Nephron (organoid): ENCODE results near the gene BRD7.
A peak's percentile ranks its signal among the peaks of the same experiment; 100 is the strongest.

Experiments used
- H3K27ac Mint-ChIP-seq, 3 experiments: 2 replicates each; pipeline ENCODE4 v1.8.0; 2020; ENCODE audit warnings: mixed read lengths in 3 of 3, mild to moderate bottlenecking in 2 of 3, moderate library complexity in 1 of 3
- H3K27me3 Mint-ChIP-seq: 2 replicates; pipeline ENCODE4 v1.8.0; 2021; ENCODE audit warnings: low read depth, mild to moderate bottlenecking, moderate library complexity, mixed read lengths
- H3K36me3 Mint-ChIP-seq: 2 replicates; pipeline ENCODE4 v1.8.0; 2020; ENCODE audit warnings: low read depth, mixed read lengths
- H3K4me1 Mint-ChIP-seq: 2 replicates; pipeline ENCODE4 v1.8.0; 2020; ENCODE audit warnings: mixed read lengths
- H3K4me3 Mint-ChIP-seq, 3 experiments: 2 replicates each; pipeline ENCODE4 v1.8.0; 2020; ENCODE audit warnings: mild to moderate bottlenecking in 3 of 3, mixed read lengths in 3 of 3, moderate library complexity in 2 of 3
- H3K9me3 Mint-ChIP-seq: 2 replicates; pipeline ENCODE4 v1.8.0; 2020; ENCODE audit warnings: mixed read lengths
- TF ChIP-seq, protein P1 (sequence below), 3 experiments: fragments of 200-600 bp; sonication (generic); IDR thresholded peaks; one replicate each; pipeline ENCODE4 v1.5.0; 2021; ENCODE audit warnings: antibody characterized with exemption in 3 of 3; ENCODE audit not compliant: unreplicated experiment in 3 of 3

BRD7 gene

DNA sequence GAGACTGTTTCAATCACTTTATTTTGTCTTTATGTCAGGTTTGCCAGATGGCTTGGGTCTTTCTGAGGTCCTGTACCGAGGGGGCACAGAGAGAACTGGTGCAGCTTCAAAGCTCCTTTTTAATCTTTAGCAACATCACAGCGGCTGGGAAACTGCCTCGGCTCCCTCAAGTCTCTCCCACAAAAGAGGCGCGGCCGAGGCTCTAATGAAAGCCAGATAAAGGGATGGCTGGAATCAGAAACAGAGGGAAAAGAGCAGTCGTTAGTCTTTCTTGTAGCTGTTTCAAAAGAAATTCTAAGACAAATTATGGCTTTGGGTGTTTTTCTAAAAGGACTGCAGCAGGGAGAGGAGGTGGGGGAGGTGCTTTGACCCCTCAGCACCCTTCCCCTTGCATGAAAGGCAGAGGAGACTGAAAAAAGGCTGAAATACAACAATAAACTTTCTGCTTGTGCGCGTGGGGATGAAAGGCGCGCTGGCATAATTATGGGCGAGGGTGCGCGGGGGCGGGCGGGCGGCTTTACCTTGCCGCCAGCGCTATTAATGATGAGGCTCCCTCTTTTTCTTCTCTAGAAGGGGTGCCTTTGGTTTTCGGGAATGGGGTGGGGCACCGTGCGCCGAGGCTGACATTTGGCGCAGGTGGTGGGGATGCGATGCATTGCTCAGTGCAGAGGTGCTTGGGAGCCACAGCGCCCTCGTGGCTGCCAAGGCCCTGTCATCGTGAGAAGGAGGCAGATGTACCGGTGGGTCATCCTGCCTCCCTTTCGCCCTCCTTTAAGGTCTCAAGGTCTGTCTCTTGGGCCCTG is 22.3 kb upstream of the BRD7 start:
- H3K27ac Mint-ChIP-seq, result peak overlapping the region; percentile 76 to 83 (median 83)
- H3K4me3 Mint-ChIP-seq, result peak overlapping the region in 2 of 3 experiments; percentile 14 to 39
- H3K27me3 Mint-ChIP-seq, result peaks cover 16% of the 10 kb centered on the region
- no peaks in the 10 kb centered on the region for H3K9me3 Mint-ChIP-seq
- TF ChIP-seq, protein P1, sequence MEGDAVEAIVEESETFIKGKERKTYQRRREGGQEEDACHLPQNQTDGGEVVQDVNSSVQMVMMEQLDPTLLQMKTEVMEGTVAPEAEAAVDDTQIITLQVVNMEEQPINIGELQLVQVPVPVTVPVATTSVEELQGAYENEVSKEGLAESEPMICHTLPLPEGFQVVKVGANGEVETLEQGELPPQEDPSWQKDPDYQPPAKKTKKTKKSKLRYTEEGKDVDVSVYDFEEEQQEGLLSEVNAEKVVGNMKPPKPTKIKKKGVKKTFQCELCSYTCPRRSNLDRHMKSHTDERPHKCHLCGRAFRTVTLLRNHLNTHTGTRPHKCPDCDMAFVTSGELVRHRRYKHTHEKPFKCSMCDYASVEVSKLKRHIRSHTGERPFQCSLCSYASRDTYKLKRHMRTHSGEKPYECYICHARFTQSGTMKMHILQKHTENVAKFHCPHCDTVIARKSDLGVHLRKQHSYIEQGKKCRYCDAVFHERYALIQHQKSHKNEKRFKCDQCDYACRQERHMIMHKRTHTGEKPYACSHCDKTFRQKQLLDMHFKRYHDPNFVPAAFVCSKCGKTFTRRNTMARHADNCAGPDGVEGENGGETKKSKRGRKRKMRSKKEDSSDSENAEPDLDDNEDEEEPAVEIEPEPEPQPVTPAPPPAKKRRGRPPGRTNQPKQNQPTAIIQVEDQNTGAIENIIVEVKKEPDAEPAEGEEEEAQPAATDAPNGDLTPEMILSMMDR (IDR thresholded peaks at IDR 0.05; ENCODE audit: unreplicated experiment in 3 of 3), result no peak
- H3K4me1 Mint-ChIP-seq, result peaks cover 21% of the 10 kb centered on the region
- no peaks in the 10 kb centered on the region for H3K36me3 Mint-ChIP-seq

DNA sequence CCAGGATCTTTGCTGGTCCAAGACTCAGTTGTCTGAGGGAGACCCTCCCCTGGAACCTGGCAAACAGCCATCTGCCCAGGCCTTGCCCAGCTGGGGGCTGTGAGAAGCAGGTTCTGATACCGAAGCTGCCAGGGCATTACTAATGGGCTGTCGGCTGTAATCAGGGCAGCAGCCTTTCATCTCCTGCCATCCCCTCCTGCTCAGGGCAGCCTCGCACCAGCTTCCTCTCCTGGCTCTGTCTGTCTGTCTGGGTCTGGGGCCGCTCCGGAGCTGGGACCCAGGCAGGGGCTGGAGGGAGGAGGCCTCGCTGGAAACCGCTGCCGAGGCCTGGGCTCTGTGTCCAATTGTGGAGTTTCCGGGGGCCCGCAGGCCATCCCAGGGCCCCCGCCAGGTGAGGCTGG is 21.6 kb upstream of the BRD7 start:
- H3K36me3 Mint-ChIP-seq, result no peaks in the 10 kb centered on the region
- peaks cover 23% of the 10 kb centered on the region for H3K27me3 Mint-ChIP-seq
- no peaks in the 10 kb centered on the region for H3K9me3 Mint-ChIP-seq
- no peak overlapping the region for H3K4me3 Mint-ChIP-seq
- peaks cover 28% of the 10 kb centered on the region for H3K4me1 Mint-ChIP-seq
- TF ChIP-seq, protein P1 (IDR thresholded peaks at IDR 0.05; ENCODE audit: unreplicated experiment in 3 of 3), result no peak
- H3K27ac Mint-ChIP-seq, result peak overlapping the region in 2 of 3 experiments; percentile 83

DNA sequence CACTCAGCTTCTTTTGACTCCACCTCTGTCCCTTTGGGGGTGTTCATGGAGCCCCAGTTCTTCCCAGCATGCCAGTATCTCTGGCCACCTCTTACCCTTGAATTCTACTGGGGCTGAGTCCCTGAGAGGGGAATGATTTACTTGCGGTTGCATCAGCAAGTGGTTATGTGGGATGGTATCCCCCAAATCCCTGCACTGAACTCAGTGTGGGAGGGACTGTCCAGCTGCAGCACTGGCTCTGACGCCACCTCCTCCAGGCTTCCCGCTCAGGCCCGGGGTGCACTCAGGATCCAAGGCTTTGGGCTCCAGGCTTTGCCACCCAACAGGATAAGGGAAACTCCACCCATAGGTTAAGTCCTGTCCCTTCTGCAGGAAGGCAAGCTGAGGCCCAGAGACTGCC is 21.1 kb upstream of the BRD7 start:
- Mint-ChIP-seq H3K27me3 (peaks cover 23% of the 10 kb centered on the region), H3K27ac (no peak overlapping the region), H3K36me3 (no peaks in the 10 kb centered on the region), H3K9me3 (no peaks in the 10 kb centered on the region), H3K4me3 (no peak overlapping the region), H3K4me1 (peaks cover 30% of the 10 kb centered on the region)
- TF ChIP-seq, protein P1 (IDR thresholded peaks at IDR 0.05; ENCODE audit: unreplicated experiment in 3 of 3), result no peak

DNA sequence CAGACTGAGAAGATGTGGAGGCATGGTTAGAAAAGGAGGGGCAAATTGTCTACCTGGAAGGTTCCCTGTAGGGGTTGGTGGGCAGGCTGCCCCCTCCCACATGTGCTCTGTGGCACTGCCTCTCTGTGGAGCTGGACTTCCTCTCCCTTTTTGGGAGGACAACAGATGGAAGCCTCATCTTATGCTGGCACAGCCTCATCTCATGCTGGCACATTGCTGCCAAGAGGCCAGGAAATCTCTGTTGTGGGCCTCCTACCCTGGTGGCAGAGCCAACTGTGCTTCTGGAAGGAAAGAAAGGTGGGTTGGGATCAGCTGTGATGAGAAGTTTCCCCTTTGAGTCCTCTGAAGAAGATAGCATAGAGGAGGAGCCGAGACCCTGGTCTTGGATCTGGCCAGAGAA is 19.7 kb upstream of the BRD7 start:
- Mint-ChIP-seq H3K4me1 (peaks cover 28% of the 10 kb centered on the region), H3K27ac (peak overlapping the region in 1 of 3 experiments; percentile 29), H3K36me3 (no peaks in the 10 kb centered on the region), H3K9me3 (no peaks in the 10 kb centered on the region), H3K4me3 (no peak overlapping the region), H3K27me3 (peaks cover 27% of the 10 kb centered on the region)
- TF ChIP-seq, protein P1 (IDR thresholded peaks at IDR 0.05; ENCODE audit: unreplicated experiment in 3 of 3), result no peak

DNA sequence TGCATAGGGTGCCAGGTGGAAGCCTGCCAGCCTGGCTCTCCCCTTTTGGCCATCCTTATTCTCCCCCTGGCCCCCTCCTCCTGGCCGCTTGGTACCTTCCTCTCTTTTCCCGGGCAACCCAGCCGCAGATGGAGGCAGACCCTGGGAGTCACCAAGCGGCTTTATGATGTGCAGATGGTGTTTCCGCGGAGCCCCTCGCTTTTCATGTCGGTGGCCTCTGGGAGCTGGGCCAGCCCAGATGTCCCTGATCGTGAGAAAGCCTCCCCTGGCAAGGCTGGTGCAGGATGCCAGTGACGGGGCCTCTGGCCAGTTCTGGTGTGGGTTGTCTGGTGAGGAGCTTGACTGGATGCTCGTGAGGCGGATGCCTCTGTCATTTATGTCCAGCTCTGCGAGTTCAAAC is 18.0 kb upstream of the BRD7 start:
- peak overlapping the region in 1 of 3 experiments; percentile 11 for H3K27ac Mint-ChIP-seq
- H3K4me3 Mint-ChIP-seq, result no peak overlapping the region
- H3K36me3 Mint-ChIP-seq, result no peaks in the 10 kb centered on the region
- H3K27me3 Mint-ChIP-seq, result peaks cover 22% of the 10 kb centered on the region
- H3K4me1 Mint-ChIP-seq, result peaks cover 24% of the 10 kb centered on the region
- TF ChIP-seq, protein P1 (IDR thresholded peaks at IDR 0.05; ENCODE audit: unreplicated experiment in 3 of 3), result no peak
- H3K9me3 Mint-ChIP-seq, result no peaks in the 10 kb centered on the region

DNA sequence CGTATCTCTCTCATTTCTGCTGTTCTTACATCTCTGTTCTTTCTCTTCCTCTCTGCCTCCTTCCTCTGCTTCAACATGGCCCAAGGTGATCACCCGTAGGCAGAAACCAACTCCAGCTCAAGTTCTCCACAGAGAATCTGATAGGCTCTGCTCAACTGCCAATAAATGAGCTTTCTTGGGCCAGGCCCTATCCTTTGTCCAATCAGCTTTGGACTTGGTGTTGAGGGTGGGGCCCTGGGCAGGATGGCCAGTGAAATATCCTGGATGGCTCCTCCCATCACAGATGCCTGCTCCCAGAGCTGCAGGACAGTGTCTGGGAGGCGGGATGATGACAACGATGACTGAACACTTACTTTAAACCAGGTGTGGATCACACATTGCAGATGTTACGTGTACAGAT is 17.4 kb upstream of the BRD7 start:
- H3K27me3 Mint-ChIP-seq, result peaks cover 22% of the 10 kb centered on the region
- no peaks in the 10 kb centered on the region for H3K9me3 Mint-ChIP-seq
- no peak overlapping the region for H3K4me3 Mint-ChIP-seq
- H3K4me1 Mint-ChIP-seq, result peaks cover 22% of the 10 kb centered on the region
- TF ChIP-seq, protein P1 (IDR thresholded peaks at IDR 0.05; ENCODE audit: unreplicated experiment in 3 of 3), result no peak
- no peaks in the 10 kb centered on the region for H3K36me3 Mint-ChIP-seq
- no peak overlapping the region for H3K27ac Mint-ChIP-seq
